ENCODE data around the gene TC2N. TPM values are rescaled to one million over a fixed set of nuclear protein-coding genes. Genes with fewer than 3 reads are reported as not detected.

TC2N gene
- total and polyA plus RNA-seq, 2 experiments from 2014 or later, result 22.0 to 77.2 TPM

DNA sequence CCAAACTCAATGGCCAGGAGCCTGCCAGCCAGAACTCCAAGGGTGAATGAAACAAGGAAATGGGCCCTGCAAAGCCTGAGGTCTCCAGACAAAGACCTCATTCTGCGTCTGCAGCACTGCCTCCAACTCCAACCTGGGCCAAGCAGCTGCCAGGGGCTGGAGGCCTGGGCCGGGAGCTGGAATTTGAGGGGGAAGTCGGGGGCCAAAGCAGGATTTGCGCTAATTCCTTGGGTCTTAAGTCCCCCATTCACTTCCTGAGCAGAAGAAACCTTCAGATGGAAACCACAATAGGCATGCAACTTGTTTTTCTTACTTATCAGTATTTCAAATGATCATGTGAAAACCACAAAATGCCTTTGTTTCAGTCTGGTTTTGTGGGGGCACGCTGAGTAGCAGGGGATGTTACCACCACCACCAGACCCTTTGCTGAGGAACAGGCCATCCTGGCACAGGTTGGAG lies 23.0 kb upstream of the TC2N start:
- DNase-seq (ENCODE audit: low spot score), result no peak
- Histone ChIP-seq H3K9me3 (ENCODE audit: low read depth) (no peaks in the 10 kb centered on the region), H3K4me2 (no peak overlapping the region), H3K9me2 (replicated peaks; ENCODE audit: insufficient read depth) (no peaks in the 10 kb centered on the region), H2AFZ (no peak overlapping the region), H3K79me2 (no peaks in the 10 kb centered on the region), H3K4me3 (no peak overlapping the region), H3K27me3 (no peaks in the 10 kb centered on the region), H3K27ac (no peak overlapping the region), H3K36me3 (replicated peaks; ENCODE audit: insufficient read depth, low read depth) (no peaks in the 10 kb centered on the region), H4K20me1 (ENCODE audit: insufficient read depth, poor library complexity, severe bottlenecking) (no peaks in the 10 kb centered on the region), H3K4me1 (ENCODE audit: insufficient read depth) (no peaks in the 10 kb centered on the region)
- TF ChIP-seq, protein P1, sequence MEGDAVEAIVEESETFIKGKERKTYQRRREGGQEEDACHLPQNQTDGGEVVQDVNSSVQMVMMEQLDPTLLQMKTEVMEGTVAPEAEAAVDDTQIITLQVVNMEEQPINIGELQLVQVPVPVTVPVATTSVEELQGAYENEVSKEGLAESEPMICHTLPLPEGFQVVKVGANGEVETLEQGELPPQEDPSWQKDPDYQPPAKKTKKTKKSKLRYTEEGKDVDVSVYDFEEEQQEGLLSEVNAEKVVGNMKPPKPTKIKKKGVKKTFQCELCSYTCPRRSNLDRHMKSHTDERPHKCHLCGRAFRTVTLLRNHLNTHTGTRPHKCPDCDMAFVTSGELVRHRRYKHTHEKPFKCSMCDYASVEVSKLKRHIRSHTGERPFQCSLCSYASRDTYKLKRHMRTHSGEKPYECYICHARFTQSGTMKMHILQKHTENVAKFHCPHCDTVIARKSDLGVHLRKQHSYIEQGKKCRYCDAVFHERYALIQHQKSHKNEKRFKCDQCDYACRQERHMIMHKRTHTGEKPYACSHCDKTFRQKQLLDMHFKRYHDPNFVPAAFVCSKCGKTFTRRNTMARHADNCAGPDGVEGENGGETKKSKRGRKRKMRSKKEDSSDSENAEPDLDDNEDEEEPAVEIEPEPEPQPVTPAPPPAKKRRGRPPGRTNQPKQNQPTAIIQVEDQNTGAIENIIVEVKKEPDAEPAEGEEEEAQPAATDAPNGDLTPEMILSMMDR (IDR thresholded peaks at IDR 0.05; ENCODE audit: poor library complexity), result no peak
- TF ChIP-seq EZH2phosphoT487 (IDR thresholded peaks at IDR 0.05; ENCODE audit: low read depth, severe bottlenecking, unreplicated experiment) (no peak), EZH2 (IDR thresholded peaks at IDR 0.05; ENCODE audit: borderline replicate concordance) (no peak)
- WGBS (ENCODE audit: low lambda C conversion rate, missing lambda C conversion rate), result 71% methylated on average over 5 of the region's 5 CpGs

DNA sequence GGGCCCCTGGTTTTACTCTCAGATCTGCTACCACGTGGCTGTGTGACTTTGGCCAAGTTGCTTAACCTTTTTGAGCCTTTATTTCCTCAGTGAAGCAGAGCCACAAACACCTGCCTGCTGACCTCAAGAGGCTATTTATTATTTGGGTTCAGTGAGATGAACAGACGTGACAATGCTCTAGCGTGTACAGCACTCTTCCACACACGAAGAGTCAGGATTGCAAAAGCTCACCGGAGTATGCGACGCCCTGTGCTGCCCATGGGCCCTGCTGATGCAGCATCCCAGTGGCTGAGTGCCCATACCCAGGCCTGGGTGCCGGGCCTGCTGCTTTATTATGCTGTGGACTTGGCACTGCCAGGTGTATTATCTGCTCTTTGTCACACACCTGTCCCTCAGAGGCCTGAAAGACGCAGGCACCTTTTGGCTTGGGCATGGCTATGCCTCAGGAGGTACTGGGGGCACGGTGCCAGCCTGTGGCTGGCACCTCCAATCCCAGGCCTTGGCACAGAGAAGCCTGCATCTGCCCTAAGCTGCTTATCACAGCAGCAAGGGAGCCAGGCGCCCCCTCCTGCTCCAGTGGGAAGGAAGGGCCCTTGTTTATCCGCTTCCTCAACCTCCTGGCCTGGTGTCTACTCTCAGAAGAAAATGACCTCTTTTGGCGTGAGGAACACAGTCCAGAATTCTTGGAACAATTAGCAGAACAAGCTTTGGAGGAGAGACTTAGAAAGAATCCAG lies 22.3 kb upstream of the TC2N start:
- H3K9me2 ChIP-seq (replicated peaks; ENCODE audit: insufficient read depth), result no peaks in the 10 kb centered on the region
- H3K27me3 ChIP-seq, result no peaks in the 10 kb centered on the region
- H3K4me3 ChIP-seq, result no peak overlapping the region
- H3K36me3 ChIP-seq (replicated peaks; ENCODE audit: insufficient read depth, low read depth), result no peaks in the 10 kb centered on the region
- no peak overlapping the region for H3K4me2 ChIP-seq
- WGBS (ENCODE audit: low lambda C conversion rate, missing lambda C conversion rate), result 89% methylated on average over 13 of the region's 13 CpGs
- DNase-seq (ENCODE audit: low spot score), result no peak
- no peaks in the 10 kb centered on the region for H3K9me3 ChIP-seq (ENCODE audit: low read depth)
- TF ChIP-seq EZH2phosphoT487 (IDR thresholded peaks at IDR 0.05; ENCODE audit: low read depth, severe bottlenecking, unreplicated experiment) (no peak), EZH2 (IDR thresholded peaks at IDR 0.05; ENCODE audit: borderline replicate concordance) (no peak)
- TF ChIP-seq, protein P1 (IDR thresholded peaks at IDR 0.05; ENCODE audit: poor library complexity), result no peak
- no peaks in the 10 kb centered on the region for H3K79me2 ChIP-seq
- no peak overlapping the region for H2AFZ ChIP-seq
- no peak overlapping the region for H3K27ac ChIP-seq
- H4K20me1 ChIP-seq (ENCODE audit: insufficient read depth, poor library complexity, severe bottlenecking), result no peaks in the 10 kb centered on the region
- H3K4me1 ChIP-seq (ENCODE audit: insufficient read depth), result no peaks in the 10 kb centered on the region

- Histone ChIP-seq H3K4me3 (no peak overlapping the region), H3K27me3 (no peaks in the 10 kb centered on the region), H3K4me2 (no peak overlapping the region), H3K9me2 (replicated peaks; ENCODE audit: insufficient read depth) (no peaks in the 10 kb centered on the region), H3K9me3 (ENCODE audit: low read depth) (no peaks in the 10 kb centered on the region), H3K4me1 (ENCODE audit: insufficient read depth) (no peaks in the 10 kb centered on the region), H4K20me1 (ENCODE audit: insufficient read depth, poor library complexity, severe bottlenecking) (no peaks in the 10 kb centered on the region), H3K27ac (no peak overlapping the region), H3K79me2 (no peaks in the 10 kb centered on the region), H3K36me3 (replicated peaks; ENCODE audit: insufficient read depth, low read depth) (no peaks in the 10 kb centered on the region), H2AFZ (no peak overlapping the region)
- TF ChIP-seq EZH2phosphoT487 (IDR thresholded peaks at IDR 0.05; ENCODE audit: low read depth, severe bottlenecking, unreplicated experiment) (no peak), EZH2 (IDR thresholded peaks at IDR 0.05; ENCODE audit: borderline replicate concordance) (no peak)
- TF ChIP-seq, protein P1 (IDR thresholded peaks at IDR 0.05; ENCODE audit: poor library complexity), result no peak
- WGBS (ENCODE audit: low lambda C conversion rate, missing lambda C conversion rate), result 88% methylated on average over 10 of the region's 10 CpGs
- no peak for DNase-seq (ENCODE audit: low spot score)
Measured at GRCh38 chr14:91888641-91889476, 21.5 kb upstream of the TC2N start.
